Mucosa of descending colon (tissue), 3 donors: ENCODE data around the gene ST3GAL3. TPM values are rescaled to one million over a fixed set of nuclear protein-coding genes. Genes with fewer than 3 reads are reported as not detected.

Experiments
- ATAC-seq: fragments of 200-7000 bp; cut with Tn5 transposase; one replicate; pipeline ENCODE4 v1.9.1; 2020; ENCODE audit warnings: mild to moderate bottlenecking, moderate library complexity
- DNase-seq, 3 donors: peaks; one replicate each; pipeline ENCODE4 v3.0.0-alpha.2; 2020
- H3K36me3 ChIP-seq: fragments of 200-600 bp; one replicate; pipeline ENCODE4 v1.8.0; 2021; ENCODE audit warnings: low read depth, mild to moderate bottlenecking
- H3K4me1 ChIP-seq: fragments of 200-600 bp; one replicate; pipeline ENCODE4 v1.8.0; 2021; ENCODE audit warnings: low read depth, mild to moderate bottlenecking
- H3K4me3 ChIP-seq: fragments of 200-600 bp; one replicate; pipeline ENCODE4 v1.8.0; 2021; ENCODE audit warnings: mild to moderate bottlenecking
- H3K9me3 ChIP-seq: fragments of 200-600 bp; one replicate; pipeline ENCODE4 v1.8.0; 2021; ENCODE audit warnings: mild to moderate bottlenecking
- intact Hi-C, 2 donors: fragments of 100-400 bp; cut with DNase I in 1 of 2; cut with micrococcal nuclease in 1 of 2; formaldehyde crosslinking; loops; one replicate each; pipeline versions ENCODE4 v1.11.0 to v1.11.1; 2022; cut with DNase I, micrococcal nuclease
- total RNA-seq, 3 donors: library from RNA; stranded (reverse); fragmentation: NEBNext Ultra II Directional in 2 of 3; extraction: Animal tissue kit (Norgen Biotek cat#: 25700) in 2 of 3; gene quantifications; one replicate each; pipeline versions ENCODE4 v1.2.1 to v1.2.4, GENCODE V29; 2021 to 2023
- TF ChIP-seq, protein P1 (sequence below): fragments of 200-600 bp; IDR thresholded peaks from one replicate; pipeline ENCODE4 v1.8.0; 2022; ENCODE audit warnings: antibody characterized with exemption, mild to moderate bottlenecking
- donor health status: DM: no; HTN: no; CAD: no; lungs with moderate emphysema.
- donor health status: DM: no; HTN: no; CAD: no.
- donor health status: DM: no; HTN: yes; CAD: no.

The ST3GAL3 gene
- total RNA-seq, 3 donors from 2014 or later = 9.5 to 26.3 (median 18.2) TPM

DNA sequence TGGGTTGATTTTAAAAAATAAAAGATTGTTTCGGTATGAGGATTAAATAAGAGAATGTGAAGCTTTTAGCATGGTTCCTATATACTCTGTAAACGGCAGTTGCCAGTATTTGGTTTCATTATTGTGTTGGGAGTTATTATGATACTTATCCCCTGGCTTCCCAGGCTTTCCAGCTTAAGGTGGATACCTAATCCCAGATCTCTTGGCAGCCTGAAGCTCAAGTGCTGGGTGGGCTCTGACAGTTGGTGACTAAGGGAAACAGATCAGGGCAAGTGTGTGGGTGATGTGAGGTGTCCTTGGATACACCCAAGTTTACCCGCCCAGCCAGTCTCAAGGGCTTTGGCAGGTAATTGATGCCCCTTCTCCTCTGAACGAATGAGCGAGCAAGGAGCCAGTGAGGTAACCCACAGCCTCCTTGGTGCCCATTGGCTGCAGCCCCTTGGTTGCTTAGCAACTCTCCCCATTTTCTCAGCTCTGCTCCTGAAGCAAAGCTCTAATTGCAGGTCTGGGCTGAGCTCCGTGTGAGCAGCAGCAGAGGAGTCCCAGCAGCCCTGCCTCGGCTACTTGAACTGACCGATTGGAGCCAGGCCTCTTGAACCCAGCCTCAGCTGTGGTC lies 245.5 kb downstream of the ST3GAL3 start:
- no peak for DNase-seq
- intact Hi-C loops = no loop called here
- no peak for ATAC-seq
- Histone ChIP-seq H3K9me3 (no peaks in the 10 kb centered on the region), H3K4me1 (peaks cover 4% of the 10 kb centered on the region), H3K36me3 (no peaks in the 10 kb centered on the region), H3K4me3 (no peak overlapping the region)
- TF ChIP-seq, protein P1, sequence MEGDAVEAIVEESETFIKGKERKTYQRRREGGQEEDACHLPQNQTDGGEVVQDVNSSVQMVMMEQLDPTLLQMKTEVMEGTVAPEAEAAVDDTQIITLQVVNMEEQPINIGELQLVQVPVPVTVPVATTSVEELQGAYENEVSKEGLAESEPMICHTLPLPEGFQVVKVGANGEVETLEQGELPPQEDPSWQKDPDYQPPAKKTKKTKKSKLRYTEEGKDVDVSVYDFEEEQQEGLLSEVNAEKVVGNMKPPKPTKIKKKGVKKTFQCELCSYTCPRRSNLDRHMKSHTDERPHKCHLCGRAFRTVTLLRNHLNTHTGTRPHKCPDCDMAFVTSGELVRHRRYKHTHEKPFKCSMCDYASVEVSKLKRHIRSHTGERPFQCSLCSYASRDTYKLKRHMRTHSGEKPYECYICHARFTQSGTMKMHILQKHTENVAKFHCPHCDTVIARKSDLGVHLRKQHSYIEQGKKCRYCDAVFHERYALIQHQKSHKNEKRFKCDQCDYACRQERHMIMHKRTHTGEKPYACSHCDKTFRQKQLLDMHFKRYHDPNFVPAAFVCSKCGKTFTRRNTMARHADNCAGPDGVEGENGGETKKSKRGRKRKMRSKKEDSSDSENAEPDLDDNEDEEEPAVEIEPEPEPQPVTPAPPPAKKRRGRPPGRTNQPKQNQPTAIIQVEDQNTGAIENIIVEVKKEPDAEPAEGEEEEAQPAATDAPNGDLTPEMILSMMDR = no peak

GRCh38 chr1:43953361-43953760 lies 246.0 kb downstream of the ST3GAL3 start:
- DNase-seq = no peak
- intact Hi-C loops = no loop called here
- H3K9me3 ChIP-seq = no peaks in the 10 kb centered on the region
- no peaks in the 10 kb centered on the region for H3K4me1 ChIP-seq
- no peak for ATAC-seq
- H3K4me3 ChIP-seq = no peak overlapping the region
- H3K36me3 ChIP-seq = no peaks in the 10 kb centered on the region
- TF ChIP-seq, protein P1 = no peak

DNA sequence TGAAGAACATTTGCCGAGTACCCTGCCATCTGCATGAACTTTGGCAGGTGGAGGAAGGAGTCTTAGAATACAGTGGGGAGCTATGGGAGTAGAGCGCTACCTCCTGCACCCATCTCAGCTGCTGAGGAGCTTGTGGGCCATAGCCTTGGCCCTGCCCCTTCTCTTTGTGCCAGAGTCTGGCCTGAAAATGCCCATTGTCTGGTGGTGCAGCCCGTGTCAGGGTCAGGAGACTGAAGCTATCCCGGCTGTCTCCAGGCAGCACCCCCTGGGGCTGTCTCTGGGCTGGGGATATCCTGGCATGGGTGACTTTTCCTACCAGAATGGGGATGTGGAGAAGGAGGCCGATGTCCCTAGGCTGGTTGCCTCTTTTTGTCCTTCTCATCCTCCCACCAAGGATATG lies 246.7 kb downstream of the ST3GAL3 start:
- TF ChIP-seq, protein P1 = no peak
- H3K36me3 ChIP-seq = no peaks in the 10 kb centered on the region
- intact Hi-C loops = no loop called here
- ATAC-seq = no peak
- H3K9me3 ChIP-seq = no peaks in the 10 kb centered on the region
- no peaks in the 10 kb centered on the region for H3K4me1 ChIP-seq
- no peak overlapping the region for H3K4me3 ChIP-seq
- DNase-seq = no peak

GRCh38 chr1:43956234-43956633 lies 248.9 kb downstream of the ST3GAL3 start:
- Histone ChIP-seq H3K4me3 (no peak overlapping the region), H3K36me3 (no peaks in the 10 kb centered on the region), H3K4me1 (no peaks in the 10 kb centered on the region), H3K9me3 (no peaks in the 10 kb centered on the region)
- no peak for ATAC-seq
- intact Hi-C loops = no loop called here
- TF ChIP-seq, protein P1 = no peak
- DNase-seq = no peak

DNA sequence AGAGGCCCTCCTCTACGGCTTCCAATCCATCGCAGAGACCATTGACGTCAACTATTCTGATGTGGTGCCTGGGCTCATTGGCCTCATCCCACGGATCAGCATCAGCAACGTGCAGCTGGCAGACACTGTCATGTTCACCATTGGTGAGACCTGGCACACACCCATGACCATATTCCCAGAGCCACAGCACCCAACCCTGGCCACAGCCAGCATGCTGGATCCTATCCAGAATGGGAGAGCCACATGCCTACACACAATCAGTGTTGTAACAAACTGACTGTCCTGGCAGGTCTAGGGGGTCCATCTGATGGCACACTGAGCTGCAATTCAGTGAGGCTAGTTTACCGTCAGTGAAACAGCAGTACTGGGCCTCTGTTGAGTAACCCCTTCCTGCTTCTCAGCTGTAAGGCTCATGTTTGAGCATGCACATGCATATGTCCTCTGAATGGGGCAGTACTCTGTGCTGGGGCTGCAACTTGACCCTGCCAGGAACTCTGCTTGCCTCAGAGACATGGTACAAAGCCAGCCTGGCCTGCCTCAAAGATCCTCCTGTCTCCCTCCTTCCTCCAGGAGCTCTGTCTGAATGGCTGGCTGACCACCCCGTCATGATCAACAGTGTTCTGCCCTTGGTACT lies 250.2 kb downstream of the ST3GAL3 start:
- Histone ChIP-seq H3K36me3 (no peaks in the 10 kb centered on the region), H3K4me3 (no peak overlapping the region), H3K4me1 (no peaks in the 10 kb centered on the region), H3K9me3 (no peaks in the 10 kb centered on the region)
- DNase-seq (no peak), ATAC-seq (no peak)
- TF ChIP-seq, protein P1 = no peak
- intact Hi-C loops = no loop called here
